ENCODE results near the gene FBN1.

Gene FBN1

DNA sequence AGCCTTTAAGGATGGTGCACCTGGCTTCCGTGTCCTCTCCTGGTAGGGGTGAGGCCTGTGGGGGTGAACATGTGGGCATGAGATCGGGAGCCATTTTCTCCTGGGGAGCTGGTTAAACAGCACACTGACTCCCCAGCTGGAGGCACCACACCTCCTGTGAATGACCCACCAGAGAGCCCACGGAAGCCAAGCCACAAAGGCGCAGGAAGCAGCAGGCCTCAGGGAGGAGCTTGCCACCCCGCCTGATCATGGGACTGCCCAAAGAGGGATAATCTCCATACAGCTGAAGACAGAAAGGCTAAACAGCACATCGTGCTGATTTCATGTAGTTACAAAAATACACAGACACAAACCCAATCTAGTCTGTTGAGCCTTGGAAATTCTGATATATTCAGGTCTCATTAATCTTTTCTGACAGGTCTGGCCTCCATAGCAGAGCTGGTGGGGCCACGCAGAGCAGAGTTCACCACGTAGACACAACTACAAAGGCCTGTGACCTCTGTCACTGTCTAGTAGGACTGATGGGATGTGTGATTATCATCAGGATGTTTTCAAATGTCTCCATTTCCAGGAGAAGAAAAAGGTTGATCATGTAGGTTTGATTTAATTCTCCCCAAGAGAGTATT, 239.1 kb downstream of the FBN1 start:
- DNase-seq: no peak

GRCh38 chr15:48402427-48403177, 242.9 kb downstream of the FBN1 start:
- DNase-seq: no peak

GRCh38 chr15:48400086-48400485, 245.4 kb downstream of the FBN1 start:
- no peak for DNase-seq

- peak in 7 of 56 donors; percentile 4 to 26 (median 10) for DNase-seq
Observed at GRCh38 chr15:48397841-48398240, 247.7 kb downstream of the FBN1 start.

DNA sequence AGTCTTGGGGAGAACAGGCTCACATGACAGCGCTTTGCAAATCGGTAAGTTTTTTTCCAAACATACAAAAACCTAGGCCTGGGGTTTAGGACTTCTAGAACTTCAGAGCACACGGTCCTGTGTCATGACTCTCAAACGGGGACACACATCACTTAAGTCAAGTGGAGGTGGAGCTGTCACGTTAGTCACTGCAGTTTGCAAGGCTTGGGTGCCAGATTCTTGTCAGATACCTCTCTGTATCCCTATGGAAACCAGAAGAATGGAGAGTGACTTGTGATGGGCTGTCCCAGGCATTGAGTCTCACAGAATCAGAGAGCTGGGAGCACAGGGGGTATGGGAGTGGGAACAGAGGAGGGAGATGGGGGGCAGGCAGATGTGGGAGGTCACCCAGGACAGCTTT, 249.5 kb downstream of the FBN1 start:
- no peak for DNase-seq

DNA sequence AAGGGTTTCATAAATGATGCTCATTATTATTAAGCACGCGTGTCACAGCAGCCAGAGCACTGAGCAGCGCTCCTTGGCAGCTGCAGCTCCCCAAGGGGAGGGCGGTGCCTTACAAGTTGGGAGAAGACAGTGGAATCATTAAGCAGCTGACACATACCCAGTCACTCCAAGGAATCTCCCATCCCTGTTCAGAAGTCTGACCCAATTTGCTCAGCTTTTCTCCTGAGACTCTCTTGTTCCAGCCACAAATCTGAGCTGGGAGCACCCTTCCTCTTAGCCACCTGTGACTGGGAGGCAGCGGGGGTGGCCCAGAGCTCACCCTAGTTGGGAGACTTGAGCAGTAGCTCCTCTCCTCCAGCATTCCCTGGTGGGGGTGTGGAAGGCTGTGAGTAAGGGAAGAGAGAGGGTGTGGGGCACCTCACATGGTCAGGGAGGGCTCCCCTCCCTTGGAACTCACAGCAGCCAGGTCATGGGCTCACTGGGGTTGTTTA, 249.9 kb downstream of the FBN1 start:
- peak in 3 of 56 donors; percentile 4 to 22 (median 8) for DNase-seq

DNA sequence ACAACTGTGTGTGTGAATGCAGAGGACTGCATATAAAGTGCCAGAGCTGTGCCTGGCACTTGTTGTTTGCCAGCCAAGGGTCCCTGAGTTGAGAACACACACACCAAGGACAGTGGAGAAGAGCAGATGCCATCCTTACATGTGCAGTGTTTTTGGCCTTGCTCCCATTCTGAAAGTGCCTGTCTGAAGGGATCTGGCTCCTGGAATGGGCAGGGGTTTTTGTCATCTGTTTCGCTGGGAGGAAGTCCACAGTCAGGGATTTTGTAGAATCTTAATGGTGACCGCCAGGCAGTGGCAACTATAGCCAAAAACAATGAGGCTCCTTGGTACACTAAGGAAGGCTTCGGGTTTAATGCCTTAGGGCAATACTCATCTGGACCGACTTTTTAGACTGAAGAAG, 250.5 kb downstream of the FBN1 start:
- peak in 1 of 56 donors; percentile 7 for DNase-seq

DNA sequence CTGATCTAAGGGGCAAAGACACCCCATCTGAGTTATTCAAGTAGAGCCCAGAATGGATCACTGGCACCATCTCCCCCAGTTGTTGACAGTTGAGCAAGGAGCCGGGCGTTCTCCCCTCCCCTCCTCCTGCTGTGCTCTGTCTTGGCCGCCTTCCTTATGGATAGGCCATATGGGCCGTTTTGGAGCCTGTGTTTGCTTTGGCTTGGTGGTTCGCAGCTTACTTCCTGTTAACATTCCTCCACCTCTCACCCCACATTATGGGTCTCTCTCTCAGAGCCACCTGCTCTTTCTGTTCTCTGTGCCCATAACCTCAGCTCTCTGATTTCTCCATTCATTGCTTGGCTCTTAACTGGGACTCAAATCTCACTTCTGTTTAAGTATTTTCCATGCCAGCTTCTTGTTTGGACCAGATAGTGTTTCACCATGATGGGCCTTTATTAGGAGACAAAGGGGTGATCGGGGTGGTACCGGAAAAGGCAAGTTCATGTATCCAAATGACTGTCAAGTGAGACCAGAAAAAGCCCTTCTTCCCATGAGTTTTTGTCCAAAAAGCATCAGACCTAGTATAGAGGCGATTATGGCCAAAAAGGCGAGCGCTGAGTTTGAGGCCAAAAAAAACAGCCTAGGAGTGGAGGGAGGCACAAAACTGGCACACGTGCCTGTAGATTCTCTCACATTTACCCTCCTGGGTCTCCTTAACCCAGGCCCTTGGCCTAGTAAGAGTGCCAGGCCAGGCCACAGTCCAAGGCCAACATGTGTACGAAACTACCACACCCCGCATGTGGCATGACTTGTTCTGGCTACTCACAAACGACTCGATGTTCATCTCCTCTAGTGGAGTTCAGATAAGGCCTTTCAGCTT, 251.6 kb downstream of the FBN1 start:
- no peak for DNase-seq

DNA sequence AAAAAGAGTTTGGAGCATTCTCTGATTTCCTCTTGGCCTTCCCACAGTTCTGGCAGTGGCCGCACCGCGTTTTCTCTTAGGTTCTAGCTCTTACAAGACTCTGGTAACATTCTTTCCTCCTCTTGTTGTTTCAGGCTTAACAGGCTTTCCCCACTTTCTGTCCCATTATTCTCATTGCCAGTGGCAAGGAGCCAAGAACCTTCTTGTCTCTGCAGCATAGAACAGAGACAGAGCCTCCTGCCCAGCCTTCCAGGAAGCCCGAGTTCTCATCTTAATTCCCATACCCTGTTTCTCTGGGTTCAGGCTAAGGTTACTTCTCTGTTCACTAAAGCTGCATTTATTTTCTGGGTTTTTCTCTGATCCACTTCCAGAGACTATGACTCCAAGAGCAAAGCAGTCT, 253.2 kb downstream of the FBN1 start:
- peak in 17 of 56 donors; percentile 7 to 44 (median 28) for DNase-seq

DNA sequence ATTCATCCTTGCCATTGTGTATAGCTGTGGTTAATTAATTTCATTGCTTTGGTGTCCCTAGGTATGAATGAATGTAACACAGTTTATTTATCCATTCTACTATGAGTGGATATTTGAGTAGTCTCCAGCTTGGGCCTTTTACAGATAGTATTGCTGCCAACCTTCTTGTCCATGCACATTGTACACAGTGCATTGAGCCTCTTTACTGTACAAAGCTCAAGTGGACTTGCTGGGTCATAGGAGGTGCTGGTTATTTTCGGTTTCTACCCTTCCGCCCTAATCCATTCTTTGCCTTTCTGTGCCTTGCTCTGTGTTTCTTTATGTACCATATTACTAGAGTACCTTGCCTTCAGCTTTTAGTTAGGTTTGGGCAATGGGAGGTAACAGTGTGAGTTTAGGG, 253.6 kb downstream of the FBN1 start:
- DNase-seq: no peak

DNA sequence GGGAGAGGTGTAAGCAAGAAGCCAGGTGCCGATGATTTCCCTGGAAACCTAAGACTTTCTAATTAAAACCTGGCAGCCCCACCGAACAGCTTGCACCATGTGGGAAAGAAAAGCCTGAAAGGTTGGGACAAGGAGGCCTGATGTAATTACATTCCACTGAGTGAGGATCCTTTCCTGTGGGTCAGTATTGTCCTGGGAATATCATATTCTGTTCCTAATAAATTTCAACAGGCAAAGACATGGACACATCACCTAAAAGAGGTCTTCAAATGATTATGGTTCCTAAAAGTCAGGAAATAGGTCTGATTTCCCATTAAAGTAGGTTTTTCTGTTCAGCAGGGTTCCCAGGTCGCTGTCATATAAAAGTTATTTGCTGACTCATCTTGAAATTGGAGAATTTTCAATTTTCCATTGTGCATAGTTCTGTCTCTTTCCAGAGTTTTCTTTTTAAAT, 255.8 kb downstream of the FBN1 start:
- DNase-seq: no peak

GRCh38 chr15:48388910-48389309, 256.6 kb downstream of the FBN1 start:
- no peak for DNase-seq

DNA sequence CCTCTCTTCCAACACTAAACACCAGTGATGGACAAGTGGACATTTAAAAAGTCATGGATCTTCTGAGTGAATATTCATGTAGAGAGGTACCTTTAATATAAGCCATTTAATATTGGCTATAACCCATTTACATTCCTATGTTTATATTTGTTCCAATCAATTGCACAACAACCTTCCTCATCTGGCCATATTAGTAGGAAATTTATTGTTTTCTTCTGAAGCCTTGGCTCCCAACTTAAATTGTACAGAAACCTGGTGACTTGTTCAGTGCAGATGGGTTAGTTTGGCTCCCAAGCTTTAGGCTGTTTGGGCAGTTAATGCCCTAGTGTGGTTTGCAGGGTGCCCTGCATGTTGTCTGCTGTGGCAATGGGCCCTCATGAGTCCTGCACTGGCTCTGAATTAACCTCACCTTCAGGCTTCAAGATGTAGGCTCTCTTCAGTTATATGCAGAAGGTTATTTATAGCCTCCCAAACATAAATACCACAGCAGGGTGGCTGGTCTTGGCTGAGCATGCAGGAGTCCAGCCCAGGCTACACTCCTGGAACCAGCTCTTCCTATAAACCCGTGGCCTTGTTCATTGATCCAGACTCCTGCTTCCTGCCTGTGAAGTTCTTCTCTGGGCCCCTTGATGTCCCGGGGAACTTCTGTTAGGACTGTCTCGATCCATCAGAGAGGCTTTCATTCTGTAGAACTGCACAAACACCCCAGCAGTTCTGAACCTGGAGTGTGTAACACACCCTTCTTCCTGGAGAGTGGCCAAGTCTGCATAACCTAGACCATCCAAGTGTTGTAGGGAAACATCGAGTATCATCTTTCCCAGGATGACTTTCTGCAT, 257.3 kb downstream of the FBN1 start:
- DNase-seq: no peak

DNA sequence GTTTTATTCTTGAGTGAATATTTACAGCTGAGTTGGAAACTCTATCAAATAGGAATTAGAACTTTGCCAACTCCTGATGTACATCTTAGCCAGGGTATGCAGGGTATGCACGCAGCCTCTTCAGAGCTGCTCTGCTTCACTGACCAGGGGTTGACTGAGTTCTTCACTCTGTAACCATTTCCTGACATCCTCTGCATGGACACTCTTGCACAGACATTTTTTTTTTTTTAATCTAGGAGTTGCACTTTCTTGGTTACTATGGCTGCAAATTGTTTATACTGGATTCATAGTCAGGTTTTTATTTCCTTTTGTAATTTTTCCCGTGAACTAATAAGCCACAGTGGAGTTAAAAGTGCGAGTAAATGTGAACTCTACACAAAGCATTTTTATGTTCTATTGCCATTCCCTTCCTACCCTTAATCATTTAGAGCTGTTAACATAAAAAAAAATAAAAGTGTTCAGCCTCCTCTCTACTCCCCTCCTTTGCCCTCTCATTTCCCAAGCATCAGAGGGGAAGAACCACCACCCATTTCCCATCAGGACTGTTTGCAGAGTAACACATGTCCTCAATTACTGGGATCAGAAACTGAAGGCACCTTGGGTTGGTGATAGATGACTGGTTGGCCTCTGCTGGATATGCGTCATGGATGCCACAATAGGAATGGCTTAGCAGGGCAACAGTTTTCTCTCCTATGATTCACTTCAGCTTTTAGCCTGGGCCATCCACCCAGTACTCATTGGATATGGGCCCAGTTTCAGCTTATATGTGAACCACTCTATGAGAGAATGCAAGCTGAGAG, 260.3 kb downstream of the FBN1 start:
- no peak for DNase-seq

DNA sequence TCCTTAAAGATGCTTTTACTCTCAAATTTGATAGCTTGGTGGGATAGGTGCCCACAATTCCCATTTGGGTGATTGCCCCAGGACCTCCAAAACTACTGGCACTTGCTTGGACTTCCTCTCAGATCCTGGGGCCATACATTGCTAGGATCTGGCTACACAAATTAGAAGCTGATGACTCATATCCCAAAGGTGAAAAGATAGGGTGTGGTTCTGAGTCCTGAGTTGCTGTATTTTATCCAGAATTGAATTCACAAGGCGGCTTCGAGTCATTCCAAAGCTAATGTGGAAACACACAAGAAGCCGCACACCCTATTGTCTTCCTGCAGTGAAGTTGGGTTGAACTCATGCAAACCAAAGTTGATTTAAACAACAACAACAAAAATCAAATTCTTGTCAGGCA, 260.9 kb downstream of the FBN1 start:
- no peak for DNase-seq

GRCh38 chr15:48383031-48383430, 262.5 kb downstream of the FBN1 start:
- DNase-seq: no peak

DNA sequence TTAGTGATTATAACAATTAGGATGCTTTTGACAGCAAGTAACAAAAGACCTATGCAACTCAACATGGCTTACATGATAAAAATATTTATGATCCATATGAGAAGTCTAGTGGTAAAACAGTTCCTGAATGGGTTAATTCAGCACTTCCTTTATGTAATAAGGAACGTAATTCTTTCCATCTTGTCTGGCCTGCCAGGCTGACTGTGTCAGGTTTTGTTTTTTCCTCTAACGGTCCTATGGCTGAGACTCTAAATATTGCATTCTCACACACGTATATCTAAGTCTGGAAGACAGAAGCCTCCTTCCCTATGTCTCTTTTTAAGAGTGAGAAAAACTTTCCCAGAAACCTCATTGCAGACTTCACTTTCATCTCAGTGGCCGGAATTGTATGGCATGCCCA, 263.6 kb downstream of the FBN1 start:
- DNase-seq: no peak

- DNase-seq: no peak
Observed at GRCh38 chr15:48380198-48380597, 265.3 kb downstream of the FBN1 start.

GRCh38 chr15:48375767-48376166, 269.7 kb downstream of the FBN1 start:
- DNase-seq: no peak

DNA sequence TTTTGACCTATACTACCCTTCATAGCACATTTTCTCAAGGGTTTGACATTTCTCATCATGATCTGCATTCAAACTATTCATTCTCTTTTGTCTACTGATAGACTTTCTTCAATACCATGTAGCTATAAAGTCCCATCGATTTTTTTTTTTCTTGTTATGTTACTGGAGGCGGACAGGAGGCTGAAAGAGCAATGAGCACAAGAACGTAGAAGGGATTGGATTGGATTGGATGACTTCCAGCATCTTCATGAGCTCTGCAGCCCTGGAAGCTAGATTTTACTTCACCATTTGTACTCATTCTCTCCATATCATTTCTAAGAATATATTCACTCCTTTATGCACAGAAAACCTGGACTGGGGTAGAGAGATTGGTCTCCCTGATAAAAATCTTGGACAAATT, 271.0 kb downstream of the FBN1 start:
- DNase-seq: no peak
